Upper lobe of right lung (tissue), 1 donor: Measurements from ENCODE around the gene FAM78B. TPM values are rescaled to one million over a fixed set of nuclear protein-coding genes. Genes with fewer than 3 reads are reported as not detected.

Experiments
- ATAC-seq: fragments of 200-7000 bp; cut with Tn5 transposase; one replicate; pipeline ENCODE4 v1.9.1; 2020; ENCODE audit warnings: mild to moderate bottlenecking, moderate library complexity
- DNase-seq: peaks from one replicate; pipeline ENCODE4 v3.0.0-alpha.2; 2020
- H3K27ac ChIP-seq: fragments of 200-600 bp; one replicate; pipeline ENCODE4 v1.8.0; 2022
- H3K27me3 ChIP-seq: fragments of 200-600 bp; one replicate; pipeline ENCODE4 v1.8.0; 2022; ENCODE audit warnings: mild to moderate bottlenecking
- H3K36me3 ChIP-seq: fragments of 200-600 bp; one replicate; pipeline ENCODE4 v1.8.0; 2022
- H3K4me1 ChIP-seq: fragments of 200-600 bp; one replicate; pipeline ENCODE4 v1.8.0; 2022
- H3K4me3 ChIP-seq: fragments of 200-600 bp; one replicate; pipeline ENCODE4 v1.8.0; 2022; ENCODE audit warnings: mild to moderate bottlenecking
- H3K9me3 ChIP-seq: fragments of 200-600 bp; one replicate; pipeline ENCODE4 v1.8.0; 2022
- CTCF ChIP-seq: fragments of 200-600 bp; IDR thresholded peaks from one replicate; pipeline ENCODE4 v1.8.0; 2022; ENCODE audit warnings: antibody characterized with exemption
- intact Hi-C: fragments of 100-400 bp; cut with DNase I; formaldehyde crosslinking; loops from one replicate; pipeline ENCODE4 v1.11.0; 2022
- total RNA-seq: library from RNA; stranded (reverse); fragmentation: NEBNext Ultra II Directional; extraction: Animal tissue kit (Norgen Biotek cat#: 25700); gene quantifications from one replicate; pipeline ENCODE4 v1.2.1, GENCODE V29; 2021
- donor health status: DM: no; HTN: yes; CAD: no; lungs with severe emphysema.

The FAM78B gene
- total RNA-seq, 1 donor from 2014 or later, result 1.2 TPM

GRCh38 chr1:166140251-166140650, 26.6 kb downstream of the FAM78B start:
- DNase-seq (no peak), ATAC-seq (no peak)
- intact Hi-C loops, result no loop called here
- H3K9me3 ChIP-seq, result no peaks in the 10 kb centered on the region
- no peak for TF ChIP-seq CTCF
- H3K4me1 ChIP-seq, result no peaks in the 10 kb centered on the region
- no peaks in the 10 kb centered on the region for H3K27me3 ChIP-seq
- no peaks in the 10 kb centered on the region for H3K36me3 ChIP-seq
- H3K27ac ChIP-seq, result no peak overlapping the region
- no peak overlapping the region for H3K4me3 ChIP-seq

GRCh38 chr1:166139735-166140134, 27.1 kb downstream of the FAM78B start:
- no peak for ATAC-seq
- intact Hi-C loops, result no loop called here
- no peak for DNase-seq
- Histone ChIP-seq H3K27ac (no peak overlapping the region), H3K27me3 (no peaks in the 10 kb centered on the region), H3K36me3 (no peaks in the 10 kb centered on the region), H3K9me3 (no peaks in the 10 kb centered on the region), H3K4me1 (no peaks in the 10 kb centered on the region), H3K4me3 (no peak overlapping the region)
- no peak for TF ChIP-seq CTCF

GRCh38 chr1:166136699-166137401, 30.0 kb downstream of the FAM78B start:
- Histone ChIP-seq H3K27ac (no peak overlapping the region), H3K9me3 (no peaks in the 10 kb centered on the region), H3K27me3 (no peaks in the 10 kb centered on the region), H3K4me3 (no peak overlapping the region), H3K4me1 (no peaks in the 10 kb centered on the region), H3K36me3 (no peaks in the 10 kb centered on the region)
- no peak for DNase-seq
- intact Hi-C loops, result no loop called here
- ATAC-seq, result no peak
- TF ChIP-seq CTCF, result no peak

- Histone ChIP-seq H3K4me3 (no peak overlapping the region), H3K36me3 (no peaks in the 10 kb centered on the region), H3K4me1 (no peaks in the 10 kb centered on the region), H3K27me3 (no peaks in the 10 kb centered on the region), H3K9me3 (no peaks in the 10 kb centered on the region), H3K27ac (no peak overlapping the region)
- DNase-seq, result no peak
- ATAC-seq, result no peak
- TF ChIP-seq CTCF, result no peak
- intact Hi-C loops, result no loop called here
Measured at GRCh38 chr1:166136222-166136621, 30.6 kb downstream of the FAM78B start.

- no peak for DNase-seq
- Histone ChIP-seq H3K9me3 (no peaks in the 10 kb centered on the region), H3K27me3 (no peaks in the 10 kb centered on the region), H3K4me3 (no peak overlapping the region), H3K27ac (no peak overlapping the region), H3K36me3 (no peaks in the 10 kb centered on the region), H3K4me1 (no peaks in the 10 kb centered on the region)
- no peak for ATAC-seq
- intact Hi-C loops, result no loop called here
- no peak for TF ChIP-seq CTCF
Measured at GRCh38 chr1:166133857-166134256, 32.9 kb downstream of the FAM78B start.
